Measurements from ENCODE around the gene ATP10A.

ATP10A gene, protein sequence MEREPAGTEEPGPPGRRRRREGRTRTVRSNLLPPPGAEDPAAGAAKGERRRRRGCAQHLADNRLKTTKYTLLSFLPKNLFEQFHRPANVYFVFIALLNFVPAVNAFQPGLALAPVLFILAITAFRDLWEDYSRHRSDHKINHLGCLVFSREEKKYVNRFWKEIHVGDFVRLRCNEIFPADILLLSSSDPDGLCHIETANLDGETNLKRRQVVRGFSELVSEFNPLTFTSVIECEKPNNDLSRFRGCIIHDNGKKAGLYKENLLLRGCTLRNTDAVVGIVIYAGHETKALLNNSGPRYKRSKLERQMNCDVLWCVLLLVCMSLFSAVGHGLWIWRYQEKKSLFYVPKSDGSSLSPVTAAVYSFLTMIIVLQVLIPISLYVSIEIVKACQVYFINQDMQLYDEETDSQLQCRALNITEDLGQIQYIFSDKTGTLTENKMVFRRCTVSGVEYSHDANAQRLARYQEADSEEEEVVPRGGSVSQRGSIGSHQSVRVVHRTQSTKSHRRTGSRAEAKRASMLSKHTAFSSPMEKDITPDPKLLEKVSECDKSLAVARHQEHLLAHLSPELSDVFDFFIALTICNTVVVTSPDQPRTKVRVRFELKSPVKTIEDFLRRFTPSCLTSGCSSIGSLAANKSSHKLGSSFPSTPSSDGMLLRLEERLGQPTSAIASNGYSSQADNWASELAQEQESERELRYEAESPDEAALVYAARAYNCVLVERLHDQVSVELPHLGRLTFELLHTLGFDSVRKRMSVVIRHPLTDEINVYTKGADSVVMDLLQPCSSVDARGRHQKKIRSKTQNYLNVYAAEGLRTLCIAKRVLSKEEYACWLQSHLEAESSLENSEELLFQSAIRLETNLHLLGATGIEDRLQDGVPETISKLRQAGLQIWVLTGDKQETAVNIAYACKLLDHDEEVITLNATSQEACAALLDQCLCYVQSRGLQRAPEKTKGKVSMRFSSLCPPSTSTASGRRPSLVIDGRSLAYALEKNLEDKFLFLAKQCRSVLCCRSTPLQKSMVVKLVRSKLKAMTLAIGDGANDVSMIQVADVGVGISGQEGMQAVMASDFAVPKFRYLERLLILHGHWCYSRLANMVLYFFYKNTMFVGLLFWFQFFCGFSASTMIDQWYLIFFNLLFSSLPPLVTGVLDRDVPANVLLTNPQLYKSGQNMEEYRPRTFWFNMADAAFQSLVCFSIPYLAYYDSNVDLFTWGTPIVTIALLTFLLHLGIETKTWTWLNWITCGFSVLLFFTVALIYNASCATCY (N-terminal part only)
- 85.8 to 115 (median 92.2) reads per million in 4 donors for total RNA-seq

DNA sequence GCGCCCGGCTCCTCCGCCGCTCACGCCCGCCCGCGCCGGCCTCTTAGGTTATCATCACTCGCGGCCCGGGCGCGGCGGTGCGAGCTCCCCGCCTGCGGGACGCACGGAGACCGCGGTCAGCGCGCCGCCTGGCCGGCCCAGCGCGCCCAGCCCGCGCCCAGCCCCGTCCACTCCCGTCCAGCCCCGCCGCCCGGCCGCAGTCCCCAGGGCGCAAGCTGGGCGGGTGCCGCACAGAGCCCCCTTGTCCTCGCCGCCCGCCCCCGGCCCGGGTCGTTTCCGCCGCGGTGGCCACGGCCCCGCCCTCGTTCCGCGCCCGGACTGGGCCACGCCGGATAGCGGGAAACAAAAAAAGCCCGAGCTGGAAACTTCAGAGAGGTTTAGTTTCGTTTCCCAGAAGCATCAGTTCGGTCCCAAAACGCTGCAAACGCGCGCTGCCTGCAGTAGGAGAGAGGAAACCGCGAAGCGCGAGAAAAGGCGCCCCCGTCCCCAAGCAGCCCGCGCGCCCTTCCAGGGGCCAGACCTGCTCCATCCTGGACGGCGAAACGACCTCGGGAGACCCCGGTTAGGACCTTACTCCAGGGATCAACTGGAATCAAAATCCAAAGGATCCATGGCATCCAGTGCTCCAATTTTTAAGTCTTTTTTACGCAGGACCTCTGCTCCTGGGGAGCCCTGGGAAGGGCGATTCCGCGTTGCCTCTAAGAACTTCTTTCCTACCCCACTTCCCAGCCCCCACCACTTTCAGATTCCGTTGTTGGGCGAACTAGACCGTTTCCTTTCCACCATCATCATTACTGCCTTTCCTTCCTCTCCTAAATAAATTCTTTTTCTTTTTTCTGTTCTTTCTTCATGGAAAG, at the start of gene ATP10A:
ATP10A (minus strand) TSS at position 217 of the 857 bp plus-strand sequence. CDS start 231 bp downstream, outside the sequence.
- DNase-seq, result peak in 4 of 5 donors; percentile 29 to 57 (median 38)

DNA sequence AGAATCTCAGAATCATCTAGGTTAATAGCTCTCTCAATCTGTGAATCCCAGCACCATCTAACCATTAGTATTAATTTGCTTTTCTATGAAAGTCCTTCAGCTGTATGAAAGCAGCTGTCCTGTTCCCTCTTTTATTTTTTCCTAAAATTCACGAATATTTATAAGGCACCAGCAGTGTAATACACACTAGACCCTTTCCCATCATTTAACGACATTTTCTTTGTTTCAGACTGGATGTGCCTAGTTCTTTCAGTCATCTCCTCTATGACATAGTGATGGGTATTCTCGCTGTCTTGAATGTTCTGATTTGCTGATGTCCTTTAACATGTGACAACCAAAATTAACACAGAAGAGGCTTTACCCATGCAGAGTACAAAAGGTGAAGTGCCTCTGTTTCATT, 48.9 kb upstream of the ATP10A start:
- no peak for DNase-seq

DNA sequence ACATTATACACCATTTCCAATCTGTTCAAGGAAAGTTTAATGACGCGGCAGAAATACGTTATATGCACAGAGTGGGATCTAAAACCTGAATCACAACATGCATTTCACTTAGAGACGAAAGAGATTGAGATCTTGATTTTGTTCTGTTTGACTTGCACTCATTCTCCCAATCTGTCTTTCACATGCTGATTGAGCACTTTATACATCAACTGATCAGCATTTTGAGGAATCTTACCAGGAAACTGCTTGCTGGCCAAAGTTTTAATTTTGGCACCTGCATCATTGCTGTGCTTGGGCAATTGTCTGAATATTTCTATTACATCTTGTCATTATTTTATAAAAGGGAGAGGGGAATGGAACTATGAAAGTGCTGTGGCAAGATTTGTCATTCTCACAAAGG, 47.7 kb upstream of the ATP10A start:
- DNase-seq, result no peak

DNA sequence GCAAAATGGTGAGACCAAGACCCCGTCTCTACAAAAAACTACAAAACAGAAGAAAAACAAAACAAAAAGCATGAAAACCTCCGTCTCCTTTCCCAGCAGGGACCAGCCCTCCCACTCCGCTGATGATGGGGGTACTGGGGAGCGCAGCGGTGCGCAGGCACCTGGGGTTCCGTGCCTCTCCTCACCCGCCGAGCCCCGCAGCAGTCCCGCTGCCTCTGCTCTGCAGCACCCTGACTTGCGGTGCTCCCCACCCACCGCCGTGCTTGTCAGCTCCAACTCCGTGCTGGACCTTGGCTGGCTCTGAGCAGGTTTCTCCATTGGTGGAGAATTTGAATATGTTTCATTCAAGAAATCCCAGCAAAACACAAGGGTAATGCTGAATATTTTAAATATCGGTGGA, 46.7 kb upstream of the ATP10A start:
- DNase-seq, result no peak

DNA sequence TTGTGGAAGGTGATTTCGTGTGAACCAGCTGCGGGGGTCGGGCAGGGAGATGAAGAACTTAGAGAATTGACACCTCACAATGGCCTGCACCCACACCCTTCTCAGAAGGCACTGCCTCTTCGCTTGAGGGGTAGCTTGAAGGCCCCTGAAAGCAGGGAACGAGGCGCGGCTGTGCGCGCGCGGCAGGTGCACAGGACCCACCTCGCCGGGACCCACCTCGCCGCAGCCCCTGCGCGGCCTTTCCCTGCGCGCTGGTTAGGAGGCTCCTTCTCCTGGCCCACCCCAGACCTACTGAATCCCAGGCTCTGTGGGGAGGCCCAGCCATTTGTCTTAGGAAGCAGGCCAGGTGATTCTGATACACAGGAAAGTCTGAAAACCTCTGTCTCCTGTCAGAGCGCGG, 46.2 kb upstream of the ATP10A start:
- no peak for DNase-seq

DNA sequence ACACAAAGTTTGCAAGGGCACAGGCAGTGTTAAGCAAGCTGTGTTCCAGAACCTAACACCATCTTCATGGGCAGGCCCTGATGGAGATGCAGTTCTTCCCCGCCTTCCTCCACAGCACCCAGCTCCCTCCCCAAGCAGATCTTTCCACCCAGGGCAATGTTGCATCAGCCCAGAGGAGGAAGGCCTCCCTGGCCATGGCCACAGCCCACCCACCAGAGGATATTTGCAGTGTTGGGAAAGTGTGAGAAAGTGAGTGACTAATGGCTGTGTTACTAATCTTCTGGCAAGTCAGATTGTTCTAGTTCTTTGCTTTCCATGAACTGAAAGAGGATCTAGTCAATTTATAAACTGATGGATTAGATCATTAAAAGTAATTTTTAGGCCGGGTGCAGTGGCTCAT, 42.0 kb upstream of the ATP10A start:
- no peak for DNase-seq

DNA sequence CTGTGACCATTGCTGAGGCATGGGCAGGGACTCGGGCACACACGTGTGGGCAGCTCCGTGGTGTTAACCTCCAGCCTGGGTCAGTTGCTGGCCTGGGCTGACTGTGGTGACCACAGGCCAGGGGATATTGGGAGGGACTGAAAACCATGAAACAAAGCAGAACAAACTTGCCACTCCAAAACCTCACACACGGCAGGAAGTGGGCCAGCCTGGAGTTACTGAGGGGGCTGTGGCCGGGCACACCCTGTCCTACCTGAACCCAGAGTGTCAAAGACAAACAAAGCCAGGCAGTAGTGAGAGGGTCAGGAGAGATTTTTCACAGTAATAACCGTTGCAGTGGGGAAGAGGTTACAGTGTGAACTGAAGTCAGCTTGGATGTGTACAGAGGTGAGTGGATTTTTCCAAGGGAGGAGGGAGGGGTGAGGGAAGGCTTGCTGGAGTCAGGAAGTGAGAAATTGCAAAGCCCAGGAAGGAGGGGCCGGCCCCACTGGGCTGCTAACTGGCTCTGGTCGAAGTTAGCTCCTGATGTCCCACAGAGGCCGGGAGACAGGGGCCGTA, 40.0 kb upstream of the ATP10A start:
- no peak for DNase-seq

DNA sequence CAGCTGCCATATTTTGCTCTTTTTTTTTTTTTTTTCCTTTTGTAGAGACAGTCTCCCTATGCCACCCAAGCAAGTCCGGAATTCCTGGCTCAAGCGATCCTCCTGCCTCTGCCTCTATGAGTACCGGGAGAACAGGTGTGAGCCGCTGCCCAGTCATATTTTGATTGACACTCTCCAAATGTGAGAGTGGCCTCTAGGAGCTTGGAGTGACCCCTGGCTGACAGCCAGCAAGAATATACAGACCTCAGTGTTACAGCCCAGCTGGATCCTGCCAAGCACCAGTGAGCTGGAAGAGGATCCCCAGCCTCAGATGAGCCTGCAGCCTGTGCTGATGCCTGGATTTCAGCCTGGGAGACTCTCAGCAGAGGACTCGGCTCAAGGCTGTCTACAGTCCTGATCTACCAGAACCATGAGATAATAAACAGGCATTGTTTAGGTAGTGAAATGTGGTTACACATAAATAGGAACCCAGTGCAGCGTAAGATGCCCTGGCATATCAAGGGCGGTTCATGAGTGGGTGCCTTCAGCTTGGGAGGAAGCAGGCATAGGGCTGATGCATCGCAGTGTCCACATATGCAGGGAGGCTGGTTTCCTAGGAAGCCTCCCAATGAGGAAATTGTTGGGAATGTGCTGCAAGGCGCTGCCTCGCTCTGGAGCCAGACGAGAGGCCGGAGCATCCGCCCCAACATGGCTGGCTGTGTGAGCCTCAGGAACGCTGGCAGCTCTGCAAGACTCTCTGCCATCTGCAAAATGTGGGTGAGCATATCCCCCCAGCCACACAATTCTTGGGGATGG, 38.9 kb upstream of the ATP10A start:
- no peak for DNase-seq

DNA sequence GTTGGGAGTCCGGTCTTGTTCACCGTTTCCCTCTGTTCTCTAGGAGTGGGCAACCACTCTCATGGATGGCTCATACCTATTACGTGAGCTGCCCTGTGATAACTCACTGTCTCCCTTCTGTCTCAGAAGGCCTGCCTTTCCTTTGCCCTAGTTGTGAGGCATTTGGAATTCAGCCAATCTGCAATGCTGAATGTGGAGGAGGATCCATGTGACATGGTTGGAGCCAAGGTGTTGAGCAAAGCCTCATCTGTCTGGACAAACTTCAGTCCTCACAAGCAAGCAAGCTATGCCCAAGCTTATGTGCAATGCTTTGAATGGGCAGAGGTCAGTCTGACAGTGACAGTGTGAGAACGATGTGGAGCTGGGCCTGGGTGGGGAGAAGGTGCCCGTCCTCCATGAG, 37.8 kb upstream of the ATP10A start:
- DNase-seq, result no peak

DNA sequence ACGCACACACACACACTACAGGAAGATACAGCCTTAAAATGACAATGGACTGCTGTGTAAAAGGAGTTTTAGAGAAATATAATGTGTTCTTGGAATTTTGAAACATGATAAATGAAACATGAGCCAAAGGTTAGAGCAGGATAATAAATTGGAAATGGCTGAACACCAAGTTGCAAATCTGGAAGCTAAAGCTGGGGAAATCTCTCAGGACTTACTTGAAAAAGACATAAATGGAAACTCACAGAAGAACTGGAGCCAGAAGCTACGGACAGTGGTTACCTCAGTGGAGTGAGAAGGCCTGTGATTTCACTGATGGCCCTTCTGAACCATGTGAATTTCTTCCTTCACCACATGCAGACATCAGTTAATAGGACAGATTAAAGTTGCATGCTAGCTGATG, 37.3 kb upstream of the ATP10A start:
- DNase-seq, result no peak

DNA sequence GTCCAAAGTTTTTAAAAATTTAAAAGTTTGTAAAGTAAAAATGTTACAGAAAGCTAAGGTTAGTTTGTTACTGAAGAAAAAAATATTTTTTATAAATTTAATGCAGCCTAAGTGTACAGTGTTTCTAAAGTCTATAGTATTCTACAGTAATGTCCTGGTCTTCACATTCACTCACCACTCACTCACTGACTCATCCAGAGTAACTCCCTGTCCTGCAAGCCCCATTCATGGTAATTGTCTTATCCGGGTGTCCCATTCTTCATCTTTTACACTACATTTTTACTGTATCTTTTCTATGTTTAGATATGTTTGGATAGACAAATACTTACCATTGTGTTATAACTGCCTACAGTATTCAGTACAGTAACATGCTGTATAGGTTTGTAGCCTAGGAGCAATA, 36.7 kb upstream of the ATP10A start:
- DNase-seq, result no peak

DNA sequence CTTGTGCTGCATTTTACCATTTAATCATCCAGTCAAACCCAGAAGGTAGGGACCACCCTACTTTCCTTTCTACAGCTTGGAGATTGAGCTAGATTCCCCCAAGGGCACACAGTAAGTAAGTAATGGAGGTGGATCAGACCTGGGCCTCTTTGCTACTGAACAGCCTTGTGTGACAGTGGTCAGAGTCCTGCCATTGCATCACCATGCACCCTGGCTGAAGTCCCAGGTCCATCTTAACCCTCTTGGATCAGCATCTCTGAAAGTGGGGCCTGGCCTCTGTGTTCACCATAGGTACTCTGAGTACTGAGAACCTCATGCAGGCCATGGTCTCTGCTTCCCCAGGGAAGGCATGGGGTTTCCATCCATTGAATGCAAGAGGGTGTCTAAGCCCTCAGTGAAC, 34.5 kb upstream of the ATP10A start:
- no peak for DNase-seq

DNA sequence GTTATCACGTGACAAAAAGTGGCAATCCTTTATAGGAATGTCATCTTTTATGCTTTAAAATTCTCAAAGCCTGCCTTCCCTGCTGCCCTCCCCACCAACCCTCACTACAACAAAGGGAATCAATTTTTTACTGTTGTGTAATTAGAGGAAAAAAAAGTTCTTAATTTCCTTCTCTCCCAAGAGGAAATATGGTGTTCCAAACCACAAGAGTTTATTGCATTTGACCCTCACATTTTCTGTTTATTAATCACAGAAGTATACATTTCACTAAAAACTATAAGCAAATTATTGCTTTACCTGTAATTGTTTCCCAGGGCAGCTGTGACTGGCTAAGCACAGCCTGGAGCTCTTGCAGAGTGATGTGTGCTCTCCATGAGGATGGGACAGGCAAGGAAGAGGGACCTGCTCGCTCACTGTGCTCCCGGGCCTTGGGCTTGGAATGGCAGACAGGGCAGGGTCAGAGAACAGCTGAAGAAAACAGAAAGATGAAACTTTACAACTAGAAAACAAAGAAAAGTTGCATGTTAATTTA, 31.3 kb upstream of the ATP10A start:
- no peak for DNase-seq

DNA sequence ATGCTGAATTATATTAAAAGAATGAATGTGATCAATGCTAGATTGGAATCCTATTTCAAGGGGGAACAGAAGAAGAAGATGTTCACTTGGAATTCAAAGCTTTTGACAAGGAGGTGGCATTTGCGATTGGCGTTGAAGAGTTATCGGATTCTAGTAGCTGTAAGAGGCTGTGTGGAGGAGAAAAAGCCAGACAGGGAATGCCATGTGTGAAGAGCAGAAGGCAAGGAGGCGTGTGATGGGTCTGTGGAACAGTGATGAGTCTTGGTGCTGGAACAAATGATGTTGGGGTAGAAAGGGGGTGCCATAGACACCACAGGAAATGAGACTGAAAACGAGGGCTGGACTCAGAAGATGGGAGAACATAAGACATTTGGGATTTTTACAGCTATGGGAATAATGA, 30.5 kb upstream of the ATP10A start:
- DNase-seq, result no peak

DNA sequence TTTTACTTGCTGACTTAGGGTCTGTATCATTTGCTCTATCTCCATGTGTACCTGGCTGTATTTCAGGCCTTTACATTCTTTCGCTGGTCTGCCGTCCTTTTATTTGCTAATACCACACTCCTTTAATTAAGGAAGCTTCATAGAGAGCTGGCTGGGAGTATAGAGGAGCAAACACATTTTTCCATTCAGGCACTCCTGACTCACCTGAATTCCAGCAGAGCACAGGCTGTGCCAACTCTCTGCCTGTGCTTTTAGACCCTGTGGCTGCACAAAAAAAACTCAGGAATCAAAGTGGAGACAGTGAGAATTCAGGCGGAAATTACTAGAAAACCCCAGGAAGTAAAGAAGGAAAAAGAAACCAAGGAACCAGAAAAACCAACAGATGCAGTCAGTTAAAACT, 29.0 kb upstream of the ATP10A start:
- no peak for DNase-seq

DNA sequence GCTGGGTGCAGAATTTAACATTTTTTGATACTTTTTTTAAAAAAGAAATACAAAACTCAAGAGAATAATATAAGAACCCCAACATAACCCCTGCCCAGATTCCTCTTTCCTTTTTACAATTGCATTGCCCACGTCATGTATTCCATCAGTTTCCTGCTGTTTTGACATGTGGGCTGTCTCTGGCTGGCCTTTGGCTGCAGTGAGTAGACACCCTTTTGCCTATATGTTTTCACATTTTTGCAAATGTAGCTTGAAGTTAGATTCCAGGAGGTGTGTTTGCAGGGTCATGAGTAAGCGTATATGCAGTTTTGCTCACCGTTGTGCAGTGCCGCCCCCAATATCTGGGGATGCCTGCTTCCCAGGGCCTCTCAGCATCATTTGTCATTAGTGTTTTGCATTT, 28.0 kb upstream of the ATP10A start:
- no peak for DNase-seq

DNA sequence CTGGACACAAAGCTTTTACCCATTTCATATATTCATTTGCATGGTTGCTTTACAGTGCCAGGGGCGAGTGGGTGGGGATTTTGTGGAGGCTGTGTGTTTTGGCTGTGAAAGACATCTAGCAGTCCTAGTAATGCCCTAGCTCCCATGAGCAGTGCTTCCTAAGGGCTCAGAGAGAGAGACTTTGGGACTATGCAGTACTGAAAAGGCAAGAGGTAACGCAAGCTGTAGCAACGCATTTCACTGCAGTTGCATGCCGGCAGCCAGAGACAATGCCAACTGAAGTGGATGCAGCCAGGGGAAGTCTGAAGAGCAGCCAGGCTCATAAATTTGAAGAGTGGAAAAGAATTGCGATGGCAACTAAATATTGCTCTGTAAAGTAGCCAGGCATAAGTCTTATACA, 27.4 kb upstream of the ATP10A start:
- DNase-seq, result no peak

DNA sequence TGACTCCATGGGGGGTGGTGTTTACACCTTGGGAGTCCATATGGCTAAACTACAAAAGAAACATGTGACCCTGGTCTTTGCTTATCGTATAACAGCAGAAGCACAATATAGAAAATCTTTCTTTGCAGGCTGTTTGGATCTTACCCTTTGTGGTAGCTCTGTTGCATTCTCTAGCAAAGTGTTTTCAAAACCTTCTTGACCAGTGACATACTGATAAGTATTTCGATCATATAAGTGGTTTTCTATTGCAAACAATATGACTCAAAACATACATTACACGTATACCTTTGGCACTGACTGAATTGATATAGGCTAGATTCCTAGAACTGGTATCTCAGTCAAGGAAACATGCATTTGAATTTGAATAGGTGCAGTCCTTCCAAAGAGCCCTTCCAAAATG, 24.7 kb upstream of the ATP10A start:
- DNase-seq, result no peak

DNA sequence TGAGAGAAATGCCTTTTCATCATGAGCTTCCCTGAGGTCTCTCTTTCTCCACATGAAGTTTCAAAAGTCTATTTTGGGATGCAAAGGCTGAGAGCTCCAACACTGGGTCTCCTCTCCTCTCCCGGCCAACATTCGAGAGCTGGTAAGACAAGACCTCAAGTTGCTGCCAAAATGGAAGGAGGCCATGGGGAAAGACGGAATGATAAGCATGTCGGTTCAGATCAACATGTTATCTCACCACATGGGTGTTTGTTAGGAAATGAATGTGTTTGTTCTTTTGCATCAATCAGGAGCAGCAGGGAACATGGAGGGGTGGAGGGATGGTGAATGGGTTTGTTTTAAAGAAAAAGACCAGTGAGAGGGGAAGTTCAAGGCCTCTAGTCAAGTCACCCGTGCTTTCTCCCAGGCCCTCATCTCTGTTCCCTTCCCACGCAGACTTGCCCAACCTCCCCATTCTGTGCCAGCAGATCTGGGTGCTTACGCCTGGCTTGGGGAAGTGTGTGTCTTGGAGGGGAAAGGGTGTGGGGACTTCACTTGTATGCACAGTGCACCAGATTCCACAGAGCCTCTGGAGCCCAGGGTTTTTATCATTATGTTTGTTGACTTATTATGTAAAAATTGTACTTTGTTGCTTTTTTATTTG, 23.5 kb upstream of the ATP10A start:
- no peak for DNase-seq

DNA sequence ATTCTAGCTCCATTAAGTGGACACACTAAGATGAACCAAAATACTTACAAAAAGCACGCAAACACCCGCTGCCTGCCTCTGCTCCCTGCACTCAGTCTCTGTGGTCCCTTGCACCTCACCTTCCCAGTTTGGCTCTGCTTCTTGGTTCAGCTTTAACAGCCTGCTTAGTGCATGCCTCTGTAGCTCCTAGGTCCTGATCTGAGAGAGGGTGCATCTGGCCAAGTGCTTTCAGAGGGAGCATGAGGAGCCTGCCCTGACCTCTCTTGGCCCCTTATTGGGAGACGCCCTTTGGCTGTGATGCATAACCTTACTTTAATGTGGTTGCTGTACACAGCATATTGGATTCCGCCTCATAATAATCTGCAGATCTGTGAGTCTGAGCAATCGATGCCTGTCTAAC, 21.2 kb upstream of the ATP10A start:
- DNase-seq, result no peak
